ENCODE results near the gene KDM4C. TPM values are rescaled to one million over a fixed set of nuclear protein-coding genes. Genes with fewer than 3 reads are reported as not detected.
A peak's percentile ranks its signal among the peaks of the same experiment; 100 is the strongest.
"Not testable (repeated sequence)": the region's sequence is repeated elsewhere in the genome, so short reads cannot be mapped to it uniquely, and the experiment has no call there.

KDM4C gene
- total and polyA plus RNA-seq, 11 donors = 4.4 to 19.9 (median 13.3) TPM

DNA sequence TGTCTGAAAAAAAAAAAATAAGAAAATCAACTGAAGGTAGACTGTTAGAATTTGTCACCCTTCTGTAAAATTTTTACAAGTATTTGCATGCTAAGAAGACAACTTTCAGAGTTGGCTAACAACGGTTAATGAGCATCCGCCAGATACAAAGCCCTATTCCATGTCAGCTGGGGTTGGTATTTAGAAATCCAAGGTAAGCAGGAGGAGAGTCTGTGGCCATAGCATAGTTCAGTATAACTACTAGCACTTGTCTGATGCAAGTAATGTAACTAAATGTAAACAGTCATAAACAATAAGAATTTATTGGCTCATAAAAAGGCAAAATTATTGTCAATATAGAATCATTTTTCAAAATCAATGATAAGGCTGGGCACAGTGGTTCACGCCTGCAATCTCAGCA, 45.7 kb upstream of the KDM4C start:
- Histone ChIP-seq H3K4me1 (peaks cover 0 to 7% (median 0%) of the 10 kb centered on the region in 12 donors), H3K36me3 (no peaks in the 10 kb centered on the region), H3K4me3 (no peak overlapping the region), H3K27ac (no peak overlapping the region), H3K9me3 (peaks cover 0 to 9% (median 0%) of the 10 kb centered on the region in 12 donors), H3K27me3 (peaks cover 0 to 10% (median 0%) of the 10 kb centered on the region in 9 donors)
- 77 to 90% (median 88%) methylated on average over 3 of the region's 3 CpGs for WGBS, 4 donors
- DNase-seq = no peak
- intact Hi-C loops (cut with DNase I) = no loop called here
- TF ChIP-seq POLR2A (IDR thresholded peaks at IDR 0.05) (no peak), CTCF (IDR thresholded peaks at IDR 0.05) (no peak)
- ATAC-seq = no peak

DNA sequence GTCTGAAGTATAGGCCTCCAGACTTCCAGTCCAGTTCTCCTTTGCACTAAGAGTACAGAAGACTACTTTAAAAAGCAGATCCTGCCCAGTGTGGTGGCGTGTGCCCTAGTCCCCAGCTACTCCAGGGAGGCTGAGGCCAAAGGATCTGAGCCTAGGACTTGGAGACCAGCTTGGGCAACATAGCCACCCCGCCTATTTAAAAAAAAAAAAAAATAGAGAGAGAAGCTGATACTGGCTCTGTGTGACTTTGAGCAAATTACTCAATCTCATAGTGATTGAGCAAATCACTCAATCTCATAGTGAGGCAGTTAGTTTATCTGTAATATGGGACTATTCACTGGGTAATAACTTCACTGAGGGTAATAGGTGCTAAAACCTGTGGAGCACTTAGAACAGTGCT, 43.6 kb upstream of the KDM4C start:
- H3K27ac ChIP-seq = no peak overlapping the region
- TF ChIP-seq POLR2A (IDR thresholded peaks at IDR 0.05) = no peak
- no peak for TF ChIP-seq CTCF (IDR thresholded peaks at IDR 0.05)
- no peak for DNase-seq
- H3K9me3 ChIP-seq = peaks cover 0 to 1% (median 0%) of the 10 kb centered on the region in 12 donors
- peaks cover 0 to 10% (median 0%) of the 10 kb centered on the region in 9 donors for H3K27me3 ChIP-seq
- no peaks in the 10 kb centered on the region for H3K36me3 ChIP-seq
- peaks cover 0 to 7% (median 0%) of the 10 kb centered on the region in 12 donors for H3K4me1 ChIP-seq
- WGBS, 4 donors = 89 to 96% (median 94%) methylated on average over 2 of the region's 2 CpGs
- no peak overlapping the region for H3K4me3 ChIP-seq
- intact Hi-C loops (cut with DNase I) = no loop called here
- no peak for ATAC-seq

- DNase-seq; H3K4me1 ChIP-seq; H3K27ac ChIP-seq; intact Hi-C loops (cut with DNase I); ATAC-seq; H3K27me3 ChIP-seq; H3K9me3 ChIP-seq; H3K36me3 ChIP-seq: not testable (repeated sequence)
- WGBS, 4 donors = 91 to 94% (median 93%) methylated on average over 28 of the region's 28 CpGs
- H3K4me3 ChIP-seq = peak overlapping the region in 5 of 12 donors; percentile 40 to 58 (median 50)
Observed at GRCh38 chr9:6715153-6715754, 42.5 kb upstream of the KDM4C start.

DNA sequence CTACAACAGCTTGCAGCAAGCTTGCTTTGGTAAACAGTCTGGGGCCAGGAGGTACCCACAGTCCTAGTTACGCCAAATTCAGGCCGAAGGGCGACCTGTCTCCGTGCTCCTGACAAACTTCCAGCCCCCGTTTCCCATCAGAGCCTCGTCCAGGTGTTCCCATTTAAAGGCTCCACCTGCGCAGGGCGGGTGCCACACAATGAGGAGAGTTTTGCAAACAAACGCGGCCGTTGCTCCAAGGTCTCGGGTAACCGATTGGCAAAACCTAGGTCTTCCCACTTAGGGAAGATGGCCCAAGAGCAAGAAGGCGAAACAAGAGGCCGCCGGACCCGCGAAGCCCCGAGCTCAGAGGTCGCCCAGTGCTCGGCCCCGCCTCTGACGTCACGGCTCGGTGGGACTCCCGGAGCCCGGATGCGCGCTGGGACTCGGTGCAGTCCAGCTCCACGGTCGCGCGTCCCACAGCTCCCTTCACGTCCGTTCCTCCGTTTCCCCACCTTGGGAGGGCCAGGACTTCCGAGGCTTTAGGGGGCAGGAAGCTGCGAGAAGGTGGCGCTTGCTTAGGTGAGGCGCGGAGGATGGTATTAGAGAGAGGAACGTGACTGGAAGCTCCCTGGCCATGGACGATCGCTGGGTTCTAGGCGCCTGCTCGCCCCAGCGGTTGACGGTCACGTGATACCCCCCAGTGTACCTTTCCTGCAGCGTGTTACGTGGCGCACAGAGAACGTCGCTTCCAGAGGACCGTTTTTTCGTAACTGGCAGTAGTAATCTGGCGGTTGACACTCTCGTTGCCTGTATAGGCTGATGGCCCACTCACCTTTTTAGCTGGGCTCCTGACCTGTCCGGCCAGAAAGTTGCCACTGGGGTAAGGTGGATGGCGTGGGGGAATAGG, 41.8 kb upstream of the KDM4C start:
- Histone ChIP-seq H3K4me3 (peak overlapping the region; percentile 6 to 58 (median 46)), H3K27me3 (peaks cover 0 to 10% (median 0%) of the 10 kb centered on the region in 9 donors), H3K9me3 (no peaks in the 10 kb centered on the region), H3K36me3 (no peaks in the 10 kb centered on the region), H3K27ac (no peak overlapping the region), H3K4me1 (peaks cover 0 to 7% (median 0%) of the 10 kb centered on the region in 12 donors)
- TF ChIP-seq POLR2A (IDR thresholded peaks at IDR 0.05) (no peak), CTCF (IDR thresholded peaks at IDR 0.05) (no peak)
- WGBS, 4 donors = 19 to 43% (median 30%) methylated on average over 35 to 61 of the region's 61 CpGs
- DNase-seq = peak; percentile 15 to 84 (median 58)
- intact Hi-C loops (cut with DNase I) = no loop called here
- peak in 3 of 4 donors; percentile 86 to 87 (median 86) for ATAC-seq

Measured in heart left ventricle (tissue), 16 donors.